Stimulated activated CD8-positive, alpha-beta memory T cell treated with anti-CD3 and anti-CD28 coated beads, Interleukin-15, amount 100 ng/mL, for 1 hour (primary cell): ENCODE results near the gene PSAT1.

Source experiments
- DNase-seq: peaks from one replicate; pipeline ENCODE4 v3.0.0-alpha.2; 2020; ENCODE audit warnings: low read depth

Gene PSAT1

GRCh38 chr9:78316166-78316892 is 19.4 kb downstream of the PSAT1 start:
- DNase-seq = no peak

- DNase-seq = no peak
Measured at GRCh38 chr9:78319197-78320029, 22.5 kb downstream of the PSAT1 start.

- no peak for DNase-seq
Measured at GRCh38 chr9:78320030-78320693, 23.2 kb downstream of the PSAT1 start.

- no peak for DNase-seq
Measured at GRCh38 chr9:78320875-78321496, 24.1 kb downstream of the PSAT1 start.

GRCh38 chr9:78321505-78321904 is 24.6 kb downstream of the PSAT1 start:
- DNase-seq = no peak

- no peak for DNase-seq
Measured at GRCh38 chr9:78324068-78324650, 27.2 kb downstream of the PSAT1 start.

GRCh38 chr9:78324682-78325081 is 27.8 kb downstream of the PSAT1 start:
- DNase-seq = no peak

GRCh38 chr9:78325343-78325742 is 28.4 kb downstream of the PSAT1 start:
- no peak for DNase-seq

GRCh38 chr9:78325846-78326360 is 29.0 kb downstream of the PSAT1 start:
- no peak for DNase-seq

GRCh38 chr9:78326564-78326963 is 29.6 kb downstream of the PSAT1 start:
- no peak for DNase-seq

- DNase-seq = no peak
Measured at GRCh38 chr9:78332381-78332780, 35.5 kb downstream of the PSAT1 start.

GRCh38 chr9:78348848-78349247 is 51.9 kb downstream of the PSAT1 start:
- DNase-seq = no peak

- DNase-seq = no peak
Measured at GRCh38 chr9:78351816-78352215, 54.9 kb downstream of the PSAT1 start.

- DNase-seq = no peak
Measured at GRCh38 chr9:78354324-78354973, 57.5 kb downstream of the PSAT1 start.

GRCh38 chr9:78354989-78355388 is 58.1 kb downstream of the PSAT1 start:
- no peak for DNase-seq

- DNase-seq = no peak
Measured at GRCh38 chr9:78356634-78357033, 59.7 kb downstream of the PSAT1 start.

GRCh38 chr9:78357165-78357873 is 60.4 kb downstream of the PSAT1 start:
- no peak for DNase-seq

GRCh38 chr9:78358329-78359051 is 61.6 kb downstream of the PSAT1 start:
- no peak for DNase-seq

GRCh38 chr9:78363221-78363620 is 66.3 kb downstream of the PSAT1 start:
- no peak for DNase-seq
